ENCODE measurements around the gene NTRK3. TPM values are rescaled to one million over a fixed set of nuclear protein-coding genes. Genes with fewer than 3 reads are reported as not detected.

Gene NTRK3
- total and polyA plus RNA-seq, 2 of the 13 experiments (the other 11 are each of a cell fraction or from before 2014, with no cell fraction given), result not detected

DNA sequence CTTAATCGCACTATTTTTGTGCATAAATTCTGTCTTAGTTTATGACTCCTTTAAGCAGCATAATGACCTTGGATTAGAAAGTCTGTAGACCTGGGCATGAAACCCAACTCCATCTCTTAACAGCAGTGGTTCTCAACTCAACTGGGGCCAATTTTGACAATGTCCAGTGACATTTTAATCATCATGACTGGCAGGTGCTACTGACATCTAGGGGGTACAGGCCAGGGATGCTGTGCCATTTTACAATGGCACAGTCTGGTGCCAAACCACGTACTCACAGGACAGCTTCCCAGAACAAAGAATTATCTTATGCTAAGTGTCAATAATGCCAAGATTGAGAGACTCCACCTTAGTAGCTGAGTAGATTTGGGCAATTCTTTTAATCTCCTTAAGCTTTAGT, 405.0 kb downstream of the NTRK3 start (continued):
- TF ChIP-seq, protein P1, sequence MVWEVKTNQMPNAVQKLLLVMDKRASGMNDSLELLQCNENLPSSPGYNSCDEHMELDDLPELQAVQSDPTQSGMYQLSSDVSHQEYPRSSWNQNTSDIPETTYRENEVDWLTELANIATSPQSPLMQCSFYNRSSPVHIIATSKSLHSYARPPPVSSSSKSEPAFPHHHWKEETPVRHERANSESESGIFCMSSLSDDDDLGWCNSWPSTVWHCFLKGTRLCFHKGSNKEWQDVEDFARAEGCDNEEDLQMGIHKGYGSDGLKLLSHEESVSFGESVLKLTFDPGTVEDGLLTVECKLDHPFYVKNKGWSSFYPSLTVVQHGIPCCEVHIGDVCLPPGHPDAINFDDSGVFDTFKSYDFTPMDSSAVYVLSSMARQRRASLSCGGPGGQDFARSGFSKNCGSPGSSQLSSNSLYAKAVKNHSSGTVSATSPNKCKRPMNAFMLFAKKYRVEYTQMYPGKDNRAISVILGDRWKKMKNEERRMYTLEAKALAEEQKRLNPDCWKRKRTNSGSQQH (CRISPR knock-in tag; IDR thresholded peaks at IDR 0.05; ENCODE audit: low read depth), result no peak
- TF ChIP-seq MTF1 (CRISPR knock-in tag; IDR thresholded peaks at IDR 0.05) (no peak), POLR2AphosphoS2 (IDR thresholded peaks at IDR 0.05; ENCODE audit: low read depth, low read length) (no peak), KLF12 (CRISPR knock-in tag; IDR thresholded peaks at IDR 0.05; ENCODE audit: borderline replicate concordance) (no peak), MIER3 (CRISPR knock-in tag; IDR thresholded peaks at IDR 0.05; ENCODE audit: borderline replicate concordance) (no peak), ZNF3 (CRISPR knock-in tag; IDR thresholded peaks at IDR 0.05) (no peak)

DNA sequence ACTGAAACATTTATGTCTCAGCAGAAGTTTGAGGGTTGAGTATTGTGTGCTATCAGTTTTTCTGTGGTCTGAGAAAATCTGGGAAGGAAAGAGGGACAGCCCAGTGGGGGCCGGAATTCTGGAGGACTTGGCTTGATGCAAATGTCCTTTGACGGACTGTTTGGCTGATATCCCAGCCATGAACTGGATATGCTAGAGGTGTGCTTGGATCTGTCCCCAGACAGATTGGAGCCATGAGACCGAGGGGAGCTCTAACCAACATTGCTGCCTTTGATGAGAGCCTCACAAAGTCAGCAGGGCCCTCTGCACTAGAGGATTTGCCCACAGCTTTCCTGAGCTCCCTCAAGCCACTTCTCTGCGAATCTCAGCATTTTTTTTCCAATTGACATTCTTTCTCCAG, 405.6 kb downstream of the NTRK3 start:
- no peaks in the 10 kb centered on the region for H3K27me3 ChIP-seq (ENCODE audit: control insufficient read depth in 1 of 2, insufficient read depth in 2 of 2, low read length in 2 of 2)
- H3K36me3 ChIP-seq (replicated peaks in 1 of 2; ENCODE audit: control insufficient read depth in 1 of 2, insufficient read depth in 2 of 2, low read length in 2 of 2), result no peaks in the 10 kb centered on the region
- H3K4me1 ChIP-seq (ENCODE audit: insufficient read depth, low read length), result no peaks in the 10 kb centered on the region
- no TSS peak for BruUV-seq (replicated peaks)
- no peaks in the 10 kb centered on the region for H3K79me2 ChIP-seq (ENCODE audit: insufficient read depth, low read length)
- no peak overlapping the region for H3K4me2 ChIP-seq (ENCODE audit: low read depth, low read length)
- no peak overlapping the region for H2AFZ ChIP-seq (ENCODE audit: low read length)
- H3K9me3 ChIP-seq (ENCODE audit: low read length), result peaks cover 83% of the 10 kb centered on the region
- no peak overlapping the region for H3K9ac ChIP-seq (ENCODE audit: insufficient read depth, low read depth, low read length)
- DNase-seq (ENCODE audit: low spot score) (no peak), FAIRE-seq (no peak), ATAC-seq (no peak)
- in situ Hi-C loops (cut with HindIII; ENCODE audit: extremely low pct_ligation_motif_present, low pct_unique_long_range_greater_than_20kb), result no loop called here
- WGBS (ENCODE audit: low lambda C conversion rate), result 2% methylated on average over 4 of the region's 4 CpGs
- TF ChIP-seq ZFP36 (IDR thresholded peaks at IDR 0.05; ENCODE audit: borderline replicate concordance, low read depth, low read length, partially characterized antibody) (no peak), PAX8 (CRISPR knock-in tag; IDR thresholded peaks at IDR 0.05; ENCODE audit: borderline replicate concordance) (no peak), SOX13 (IDR thresholded peaks at IDR 0.05) (no peak), SOX13 (CRISPR knock-in tag; conservative IDR thresholded peaks at IDR 0.05 in 1 of 2, IDR thresholded peaks at IDR 0.05 in 1 of 2) (no peak), KLF11 (CRISPR knock-in tag; IDR thresholded peaks at IDR 0.05) (no peak), POGZ (CRISPR knock-in tag; IDR thresholded peaks at IDR 0.05) (no peak), SPEN (CRISPR knock-in tag; IDR thresholded peaks at IDR 0.05; ENCODE audit: low read depth) (no peak), SALL1 (CRISPR knock-in tag; IDR thresholded peaks at IDR 0.05) (no peak), ZNF30 (CRISPR knock-in tag; IDR thresholded peaks at IDR 0.05) (no peak), CBFB (CRISPR knock-in tag; IDR thresholded peaks at IDR 0.05) (no peak), BCL6 (CRISPR knock-in tag; IDR thresholded peaks at IDR 0.05) (no peak)
- TF ChIP-seq, protein P2, sequence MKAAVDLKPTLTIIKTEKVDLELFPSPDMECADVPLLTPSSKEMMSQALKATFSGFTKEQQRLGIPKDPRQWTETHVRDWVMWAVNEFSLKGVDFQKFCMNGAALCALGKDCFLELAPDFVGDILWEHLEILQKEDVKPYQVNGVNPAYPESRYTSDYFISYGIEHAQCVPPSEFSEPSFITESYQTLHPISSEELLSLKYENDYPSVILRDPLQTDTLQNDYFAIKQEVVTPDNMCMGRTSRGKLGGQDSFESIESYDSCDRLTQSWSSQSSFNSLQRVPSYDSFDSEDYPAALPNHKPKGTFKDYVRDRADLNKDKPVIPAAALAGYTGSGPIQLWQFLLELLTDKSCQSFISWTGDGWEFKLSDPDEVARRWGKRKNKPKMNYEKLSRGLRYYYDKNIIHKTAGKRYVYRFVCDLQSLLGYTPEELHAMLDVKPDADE (CRISPR knock-in tag; IDR thresholded peaks at IDR 0.05), result no peak
- ChIA-PET POLR2A (no interaction called here), CTCF (ENCODE audit: low intra/inter-chr PET ratio, low total read pairs) (no interaction called here)
- no peak overlapping the region for H3K4me3 ChIP-seq (replicated peaks in 1 of 3; ENCODE audit: insufficient read depth in 1 of 3, low read depth in 2 of 3, low read length in 3 of 3)
- H4K20me1 ChIP-seq (ENCODE audit: insufficient read depth, low read length), result no peaks in the 10 kb centered on the region
- intact Hi-C loops (cut with micrococcal nuclease; ENCODE audit: unreplicated experiment), result no loop called here
- no peak overlapping the region for H3K27ac ChIP-seq (ENCODE audit: extremely low read length, insufficient read depth, low read length)
